Measurements from ENCODE around the gene ACR.
A peak's percentile ranks its signal among the peaks of the same experiment; 100 is the strongest.
"Not testable (repeated sequence)": the region's sequence is repeated elsewhere in the genome, so short reads cannot be mapped to it uniquely, and the experiment has no call there.

ACR gene

DNA sequence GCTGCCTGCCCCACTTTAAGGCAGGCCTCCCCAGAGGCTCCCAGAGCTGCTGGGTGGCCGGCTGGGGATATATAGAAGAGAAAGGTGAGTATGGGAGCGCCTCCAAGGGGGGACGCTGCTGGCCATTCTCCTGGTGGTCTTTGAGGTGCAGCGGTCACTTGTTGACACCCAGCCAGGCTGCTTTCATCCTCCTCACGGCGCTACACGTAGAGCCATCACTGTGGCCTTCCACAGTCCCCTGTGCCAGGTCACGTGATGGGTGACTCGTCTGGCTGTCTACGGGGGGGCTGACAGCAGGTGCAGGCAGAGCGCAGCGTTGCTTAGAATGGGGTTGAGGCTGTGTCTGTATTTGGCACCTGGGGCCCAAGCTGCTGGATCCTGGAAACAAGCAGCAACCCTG is 1.9 kb downstream of the ACR start:
- no peak overlapping the region for H3K4me3 ChIP-seq (ENCODE audit: low read depth, low read length)
- no peak for TF ChIP-seq CTCF (conservative IDR thresholded peaks at IDR 0.05; ENCODE audit: low read depth, low read length)
- DNase-seq (ENCODE audit: low read depth), result no peak

- DNase-seq (ENCODE audit: low read depth); H3K4me3 ChIP-seq (ENCODE audit: low read depth, low read length): not testable (repeated sequence)
Measured at GRCh38 chr22:50740714-50741113, 2.7 kb downstream of the ACR start.

GRCh38 chr22:50744424-50744823 is 6.4 kb downstream of the ACR start:
- DNase-seq (ENCODE audit: low read depth); H3K4me3 ChIP-seq (ENCODE audit: low read depth, low read length): not testable (repeated sequence)

GRCh38 chr22:50747521-50747920 is 9.5 kb downstream of the ACR start:
- not testable (repeated sequence) for DNase-seq (ENCODE audit: low read depth); H3K4me3 ChIP-seq (ENCODE audit: low read depth, low read length)

- H3K4me3 ChIP-seq (ENCODE audit: low read depth, low read length); DNase-seq (ENCODE audit: low read depth): not testable (repeated sequence)
Measured at GRCh38 chr22:50748630-50749029, 10.6 kb downstream of the ACR start.

- DNase-seq (ENCODE audit: low read depth); H3K4me3 ChIP-seq (ENCODE audit: low read depth, low read length): not testable (repeated sequence)
Measured at GRCh38 chr22:50749302-50750074, 11.5 kb downstream of the ACR start.

DNA sequence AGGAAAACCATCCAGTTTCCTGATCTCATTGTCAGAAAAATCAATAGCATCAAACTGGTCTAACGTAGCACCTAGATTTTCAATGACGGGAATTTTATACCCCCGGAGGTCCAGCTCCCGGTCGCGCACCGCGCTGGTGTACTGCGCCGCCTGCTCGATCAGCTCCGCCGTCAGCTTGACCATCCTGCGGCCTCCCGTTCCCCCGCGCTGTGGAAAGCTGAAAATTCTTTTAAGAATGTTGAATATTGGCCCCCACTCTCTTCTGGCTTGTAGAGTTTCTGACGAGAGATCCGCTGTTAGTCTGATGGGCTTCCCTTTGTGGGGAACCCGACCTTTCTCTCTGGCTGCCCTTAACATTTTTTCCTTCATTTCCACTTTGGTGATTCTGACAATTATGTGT is 17.2 kb downstream of the ACR start:
- H3K4me3 ChIP-seq (ENCODE audit: low read depth, low read length); DNase-seq (ENCODE audit: low read depth): not testable (repeated sequence)

DNA sequence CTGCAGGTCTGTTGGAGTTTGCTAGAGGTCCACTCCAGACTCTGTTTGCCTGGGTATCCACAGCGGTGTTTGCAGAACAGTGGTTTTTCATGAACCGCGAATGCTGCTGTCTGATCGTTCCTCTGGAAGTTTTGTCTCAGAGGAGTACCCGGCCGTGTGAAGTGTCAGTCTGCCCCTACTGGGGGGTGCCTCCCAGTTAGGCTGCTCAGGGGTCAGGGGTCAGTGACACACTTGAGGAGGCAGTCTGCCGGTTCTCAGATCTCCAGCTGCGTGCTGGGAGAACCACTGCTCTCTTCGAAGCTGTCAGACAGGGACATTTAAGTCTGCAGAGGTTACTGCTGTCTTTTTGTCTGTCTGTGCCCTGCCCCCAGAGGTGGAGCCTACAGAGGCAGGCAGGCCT is 18.4 kb downstream of the ACR start:
- not testable (repeated sequence) for H3K4me3 ChIP-seq (ENCODE audit: low read depth, low read length); DNase-seq (ENCODE audit: low read depth)

GRCh38 chr22:50756949-50757491 is 19.0 kb downstream of the ACR start:
- TF ChIP-seq CTCF (conservative IDR thresholded peaks at IDR 0.05; ENCODE audit: low read depth, low read length), result peak; percentile 44
- peak; percentile 42 for DNase-seq (ENCODE audit: low read depth)
- H3K4me3 ChIP-seq (ENCODE audit: low read depth, low read length), result peak overlapping the region; percentile 63

GRCh38 chr22:50759597-50760341 is 21.8 kb downstream of the ACR start:
- not testable (repeated sequence) for H3K4me3 ChIP-seq (ENCODE audit: low read depth, low read length)
- peak; percentile 62 for DNase-seq (ENCODE audit: low read depth)

DNA sequence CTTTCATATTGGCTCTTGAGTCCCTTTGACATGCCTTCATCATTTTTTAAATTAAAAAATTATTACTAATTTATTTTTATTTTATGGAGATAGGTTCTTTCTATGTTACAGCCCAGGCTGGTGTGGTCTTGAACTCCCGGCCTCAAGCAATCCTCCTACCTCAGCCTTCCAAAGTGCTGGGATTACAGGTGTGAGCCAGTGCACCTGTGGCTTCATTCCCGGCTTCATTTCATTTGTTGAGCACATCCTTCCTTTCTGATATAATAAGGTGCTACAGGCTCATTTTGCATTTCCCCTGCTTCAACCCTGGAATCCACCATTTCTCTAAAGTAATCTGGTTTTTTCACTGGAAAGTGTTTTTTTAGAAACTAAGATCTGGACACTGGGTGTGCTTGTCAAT is 23.8 kb downstream of the ACR start:
- H3K4me3 ChIP-seq (ENCODE audit: low read depth, low read length), result not testable (repeated sequence)

DNA sequence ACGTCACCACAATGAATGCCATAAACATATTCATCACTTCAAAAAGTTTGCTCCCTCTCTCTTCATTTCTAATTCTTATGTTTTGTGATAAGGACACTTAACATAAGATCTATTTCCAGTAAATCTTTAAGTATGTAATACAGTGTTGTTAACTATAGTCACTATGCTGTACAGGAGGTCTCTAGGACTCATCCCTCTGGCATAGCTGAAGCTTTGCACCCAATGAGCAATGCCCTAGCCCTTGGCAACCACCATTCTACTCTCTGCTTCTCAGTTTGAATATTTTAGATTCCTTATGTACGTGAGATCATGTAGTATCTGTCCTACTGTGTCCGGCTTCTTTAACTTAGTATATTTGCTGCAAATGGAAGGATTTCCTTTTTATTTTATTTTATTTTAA is 26.3 kb downstream of the ACR start:
- H3K4me3 ChIP-seq (ENCODE audit: low read depth, low read length), result not testable (repeated sequence)

More for the DNA sequence above, 23.8 kb downstream of the ACR start:
- DNase-seq (ENCODE audit: low read depth), result not testable (repeated sequence)

More for the DNA sequence above, 26.3 kb downstream of the ACR start:
- DNase-seq (ENCODE audit: low read depth), result not testable (repeated sequence)

Data from choroid plexus epithelial cell (primary cell).